Endothelial cell of umbilical vein (primary cell): ENCODE data around the gene BTBD17. TPM values are rescaled to one million over a fixed set of nuclear protein-coding genes. Genes with fewer than 3 reads are reported as not detected.

Experiments
- BruUV-seq: library from RNA; stranded (reverse); fragments of 400-500 nt; replicated peaks from 2 replicates; lab custom pipeline; 2021; lab: Mats Ljungman, UMichigan
- CTCF ChIA-PET: fragments of 300-600, 350-600 bp; sonication (Branson Sonifier 250); formaldehyde crosslinking; loops from one replicate; lab custom pipeline; 2021; ENCODE audit warnings: antibody characterized with exemption, inconsistent platforms; lab: Charles Lee
- POLR2A ChIA-PET: fragments of 300-600, 350-600 bp; sonication (Branson Sonifier 250); formaldehyde crosslinking; loops from one replicate; lab custom pipeline; 2021; ENCODE audit warnings: antibody characterized with exemption, inconsistent platforms; lab: Charles Lee
- DNase-seq: peaks from one replicate; pipeline ENCODE4 v3.0.0-alpha.2; 2011; ENCODE audit warnings: low read depth, low spot score
- FAIRE-seq: peaks from 2 replicates; lab custom pipeline; 2011; peaks lifted over from hg19 to GRCh38; lab: Jason Lieb, UNC
- H2AFZ ChIP-seq: 2 replicates; pipeline ENCODE4 v1.6.0; 2012; ENCODE audit warnings: low read depth, low read length, control low read depth, inconsistent platforms
- H3K27ac ChIP-seq: 2 replicates; pipeline ENCODE4 v1.5.1; 2011; ENCODE audit warnings: low read depth, mild to moderate bottlenecking, control low read depth, low read length, moderate library complexity; ENCODE audit not compliant: insufficient read depth
- H3K27me3 ChIP-seq, 2 experiments: 2 replicates each; pipeline versions ENCODE4 v1.6.0 to v1.6.1; 2011; ENCODE audit warnings: low read length in 2 of 2, mixed read lengths in 1 of 2; ENCODE audit not compliant: control insufficient read depth in 2 of 2, insufficient read depth in 2 of 2
- H3K36me3 ChIP-seq, 2 experiments: 2 replicates in 1 of 2; 3 replicates in 1 of 2; pipeline ENCODE4 v1.5.1; 2011; ENCODE audit warnings: low read length in 2 of 2, mild to moderate bottlenecking in 1 of 2, moderate library complexity in 1 of 2; ENCODE audit not compliant: control insufficient read depth in 2 of 2, insufficient read depth in 2 of 2; ENCODE audit errors: extremely low read depth in 1 of 2
- H3K4me1 ChIP-seq: 3 replicates; pipeline ENCODE4 v1.5.1; 2011; ENCODE audit warnings: mild to moderate bottlenecking, low read length; ENCODE audit not compliant: control insufficient read depth, insufficient read depth; ENCODE audit errors: extremely low read depth
- H3K4me2 ChIP-seq: 2 replicates; pipeline ENCODE4 v1.6.1; 2011; ENCODE audit warnings: low read length, control low read depth, mixed read lengths; ENCODE audit not compliant: insufficient read depth
- H3K4me3 ChIP-seq, 3 experiments: fragments of 200-600 bp in 1 of 3; sonication (generic), shearing (Covaris generic) in 1 of 3; replicated peaks in 1 of 3; 2 replicates each; pipeline ENCODE4 v1.5.1; 2011 to 2016; ENCODE audit warnings: control low read depth in 3 of 3, low read length in 3 of 3, mild to moderate bottlenecking in 2 of 3, inconsistent platforms in 1 of 3, low read depth in 1 of 3, moderate library complexity in 1 of 3; ENCODE audit not compliant: insufficient read depth in 1 of 3
- H3K79me2 ChIP-seq: 2 replicates; pipeline ENCODE4 v1.6.0; 2012; ENCODE audit warnings: low read length, inconsistent platforms; ENCODE audit not compliant: control insufficient read depth, insufficient read depth
- H3K9ac ChIP-seq: replicated peaks from 2 replicates; pipeline ENCODE3; 2011; ENCODE audit warnings: low read length, control low read depth; ENCODE audit not compliant: insufficient read depth; ENCODE audit errors: extremely low read depth
- H3K9me1 ChIP-seq: replicated peaks from 3 replicates; pipeline ENCODE4 v1.6.0; 2011; ENCODE audit warnings: mild to moderate bottlenecking, low read length; ENCODE audit not compliant: control insufficient read depth, insufficient read depth; ENCODE audit errors: extremely low read depth
- H3K9me3 ChIP-seq: replicated peaks from 2 replicates; pipeline ENCODE4 v1.5.1; 2012; ENCODE audit warnings: low read length, inconsistent platforms; ENCODE audit not compliant: control insufficient read depth, insufficient read depth
- H4K20me1 ChIP-seq: replicated peaks from 2 replicates; pipeline ENCODE3; 2011; ENCODE audit warnings: mild to moderate bottlenecking, low read length; ENCODE audit not compliant: control insufficient read depth, insufficient read depth; ENCODE audit errors: extremely low read depth
- EZH2 ChIP-seq: IDR thresholded peaks from 2 replicates; pipeline ENCODE4 v1.6.1; 2012; ENCODE audit warnings: borderline replicate concordance, low read depth, mild to moderate bottlenecking, moderate library complexity, low read length, inconsistent platforms; ENCODE audit not compliant: severe bottlenecking
- FOS ChIP-seq: IDR thresholded peaks from 2 replicates; pipeline ENCODE4 v1.6.1; 2011; ENCODE audit warnings: mild to moderate bottlenecking, low read length, moderate library complexity, borderline replicate concordance; ENCODE audit not compliant: insufficient read depth
- GATA2 ChIP-seq: IDR thresholded peaks from 2 replicates; pipeline ENCODE4 v1.7.0; 2011; ENCODE audit warnings: low read depth, mild to moderate bottlenecking, moderate library complexity, mixed read lengths, low read length; ENCODE audit not compliant: insufficient read length, insufficient read depth
- JUN ChIP-seq: IDR thresholded peaks from 2 replicates; pipeline ENCODE4 v1.6.1; 2011; ENCODE audit warnings: borderline replicate concordance, low read depth; ENCODE audit not compliant: insufficient read length, insufficient read depth
- MYC ChIP-seq: IDR thresholded peaks from one replicate; pipeline ENCODE4 v1.6.1; 2011; ENCODE audit warnings: mild to moderate bottlenecking, low read depth, low read length
- POLR2A ChIP-seq: IDR thresholded peaks from 2 replicates; pipeline ENCODE4 v1.6.1; 2012; ENCODE audit warnings: low read depth, mild to moderate bottlenecking, control low read depth, low read length
- POLR2AphosphoS5 ChIP-seq: IDR thresholded peaks from 2 replicates; pipeline ENCODE4 v1.6.1; 2012; ENCODE audit warnings: low read depth, mild to moderate bottlenecking, control low read depth, low read length, moderate library complexity; ENCODE audit not compliant: insufficient read depth
- dilution Hi-C: fragments of 300-500 bp; cut with MboI; formaldehyde crosslinking; loops from one replicate; pipeline ENCODE4 v1.15.0; 2019; ENCODE audit warnings: low sequenced_read_pairs; ENCODE audit not compliant: extremely low pct_ligation_motif_present
- intact Hi-C: fragments of 100-400 bp; cut with micrococcal nuclease; formaldehyde crosslinking; loops from one replicate; pipeline ENCODE4 v1.10.0; 2022
- polyA plus RNA-seq, 4 experiments: library from polyadenylated mRNA; depleted of rRNA in 3 of 4; stranded (reverse) in 3 of 4; unstranded in 1 of 4; fragments of >200 nt; gene quantifications; 2 replicates each; pipeline versions ENCODE4 v1.2.1 to v1.2.3, GENCODE V29; 2011 to 2012; ENCODE audit warnings: missing spikeins in 1 of 4
- total RNA-seq: library from RNA; stranded (reverse); gene quantifications from 2 replicates; pipeline ENCODE4 v1.2.3, GENCODE V29; 2021
- TF ChIP-seq, protein P1 (sequence below): IDR thresholded peaks from 2 replicates; pipeline ENCODE4 v1.6.1; 2011; ENCODE audit not compliant: insufficient read depth, insufficient read length
- TF ChIP-seq, protein P2 (sequence below), 2 donors: IDR thresholded peaks; 1 replicate in 1 of 2; 2 replicates in 1 of 2; pipeline ENCODE4 v1.5.1; 2011; ENCODE audit warnings: low read length in 2 of 2, mild to moderate bottlenecking in 2 of 2, moderate library complexity in 2 of 2, control low read depth in 1 of 2, inconsistent platforms in 1 of 2, low read depth in 1 of 2; ENCODE audit not compliant: insufficient read depth in 1 of 2; ENCODE audit errors: extremely low read depth in 1 of 2

Gene BTBD17
- total and polyA plus RNA-seq, 2 donors (not counting 3 experiments of a cell fraction or from before 2014, with no cell fraction given) = not detected

DNA sequence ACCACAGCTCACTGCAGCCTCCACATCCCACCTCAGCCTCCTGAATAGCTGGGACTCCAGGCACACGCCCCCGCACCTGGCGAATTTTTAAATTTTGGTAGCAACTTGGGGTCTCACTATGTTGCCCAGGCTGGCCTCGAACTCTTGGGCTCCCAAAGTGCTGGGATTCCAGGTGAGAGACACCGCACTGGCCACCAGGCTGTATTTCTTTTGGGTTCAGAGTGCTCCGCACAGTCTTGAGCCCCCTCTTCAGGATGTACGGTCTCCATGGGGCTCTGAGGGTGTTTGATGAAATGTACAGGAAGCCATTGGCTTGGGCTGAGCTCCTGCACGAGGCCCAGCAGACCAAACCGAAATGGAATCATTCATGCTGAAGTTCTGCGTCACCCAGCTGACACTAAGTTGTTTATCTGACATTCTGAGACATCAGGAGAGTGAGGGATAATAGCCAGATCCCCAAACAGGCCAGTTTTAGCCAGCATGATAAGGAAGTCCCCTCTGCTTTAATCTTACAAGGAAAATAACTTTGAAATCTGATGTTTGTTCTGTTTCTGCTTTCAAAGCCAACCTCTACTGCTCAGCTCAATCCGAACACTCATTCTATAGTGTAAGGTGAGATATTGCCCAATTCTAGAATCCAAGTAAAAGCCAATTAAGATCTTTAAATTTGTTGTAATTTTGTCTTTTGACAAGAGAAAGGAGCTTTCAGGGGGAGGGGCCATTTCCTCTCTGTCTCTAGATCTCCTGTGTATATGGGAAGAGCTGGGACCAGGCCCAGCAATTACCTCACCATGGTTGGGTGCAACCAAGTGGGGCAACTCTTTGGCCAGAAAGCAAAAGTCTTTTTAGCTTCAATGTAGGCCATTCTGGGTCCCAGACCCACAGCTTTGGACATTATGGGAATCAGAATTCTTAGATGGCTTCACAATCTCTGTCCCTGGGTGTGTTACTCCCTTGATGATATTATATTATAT lies 29.3 kb upstream of the BTBD17 start:
- no peak overlapping the region for H3K4me2 ChIP-seq
- CTCF ChIA-PET = interaction anchor here (0.7 to 5.3 kb wide), 3 partner anchors 11 to 90 kb away, joined by 3 to 32 read pairs (median 4); no protein-coding TSS in a partner anchor
- no peaks in the 10 kb centered on the region for H3K4me1 ChIP-seq
- no peak overlapping the region for H3K4me3 ChIP-seq
- dilution Hi-C loops = no loop called here
- H3K79me2 ChIP-seq = no peaks in the 10 kb centered on the region
- no peaks in the 10 kb centered on the region for H4K20me1 ChIP-seq
- no peaks in the 10 kb centered on the region for H3K36me3 ChIP-seq
- H3K9me1 ChIP-seq = no peaks in the 10 kb centered on the region
- intact Hi-C loops = no loop called here
- H3K27ac ChIP-seq = no peak overlapping the region
- H3K9me3 ChIP-seq = no peaks in the 10 kb centered on the region
- no peak for TF ChIP-seq MYC
- TF ChIP-seq POLR2A = no peak
- no peaks in the 10 kb centered on the region for H3K27me3 ChIP-seq
- no peak overlapping the region for H2AFZ ChIP-seq
- no TSS peak for BruUV-seq
- H3K9ac ChIP-seq = no peak overlapping the region
- FAIRE-seq = no peak
- no peak for DNase-seq
- POLR2A ChIA-PET = no interaction called here

DNA sequence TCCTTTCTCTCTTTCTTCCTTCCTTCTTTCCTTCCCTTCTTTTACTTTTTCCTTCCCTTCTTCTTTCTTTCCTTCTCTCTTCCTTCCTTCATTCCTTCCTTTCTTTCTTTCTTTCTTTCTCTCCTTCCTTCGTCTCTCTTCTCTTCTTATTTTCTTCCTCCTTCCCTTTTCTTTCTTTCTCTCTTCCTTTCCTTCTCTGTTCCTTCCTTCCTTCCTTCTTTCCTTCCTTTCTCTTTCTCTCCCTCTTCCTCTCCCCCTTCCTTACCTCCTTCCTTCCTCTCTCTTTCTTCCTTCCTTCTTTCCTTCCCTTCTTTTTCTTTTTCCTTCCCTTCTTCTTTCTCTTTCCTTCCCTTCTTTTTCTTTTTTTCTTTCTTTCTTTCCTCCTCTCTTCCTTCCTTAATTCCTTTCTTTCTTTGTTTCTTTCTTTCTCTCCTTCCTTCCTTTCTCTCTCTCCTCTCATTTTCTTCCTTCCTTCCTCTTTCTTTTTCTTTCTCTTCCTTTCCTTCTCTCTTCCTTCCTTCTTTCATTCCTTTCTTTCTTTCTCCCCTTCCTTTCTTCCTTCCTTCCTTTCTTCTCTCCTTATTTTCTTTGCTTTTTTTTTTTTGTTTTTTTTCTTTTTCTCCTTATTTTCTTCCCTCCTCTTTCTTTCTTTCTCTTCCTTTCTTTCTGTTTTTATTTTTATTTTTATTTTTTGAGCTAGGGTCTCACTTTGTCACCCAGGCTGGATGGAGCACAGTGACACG lies 28.4 kb upstream of the BTBD17 start:
- Histone ChIP-seq H3K27ac (no peak overlapping the region), H3K36me3 (no peaks in the 10 kb centered on the region), H3K9ac (no peak overlapping the region), H3K27me3 (no peaks in the 10 kb centered on the region), H3K4me3 (no peak overlapping the region), H2AFZ (no peak overlapping the region), H3K9me3 (no peaks in the 10 kb centered on the region), H3K79me2 (no peaks in the 10 kb centered on the region), H3K9me1 (no peaks in the 10 kb centered on the region), H3K4me1 (no peaks in the 10 kb centered on the region), H3K4me2 (no peak overlapping the region), H4K20me1 (no peaks in the 10 kb centered on the region)
- FAIRE-seq (no peak), DNase-seq (no peak)
- no TSS peak for BruUV-seq
- dilution Hi-C loops = no loop called here
- TF ChIP-seq POLR2AphosphoS5 = no peak
- no peak for TF ChIP-seq MYC
- TF ChIP-seq, protein P1, sequence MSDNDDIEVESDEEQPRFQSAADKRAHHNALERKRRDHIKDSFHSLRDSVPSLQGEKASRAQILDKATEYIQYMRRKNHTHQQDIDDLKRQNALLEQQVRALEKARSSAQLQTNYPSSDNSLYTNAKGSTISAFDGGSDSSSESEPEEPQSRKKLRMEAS = no peak
- TF ChIP-seq, protein P2, sequence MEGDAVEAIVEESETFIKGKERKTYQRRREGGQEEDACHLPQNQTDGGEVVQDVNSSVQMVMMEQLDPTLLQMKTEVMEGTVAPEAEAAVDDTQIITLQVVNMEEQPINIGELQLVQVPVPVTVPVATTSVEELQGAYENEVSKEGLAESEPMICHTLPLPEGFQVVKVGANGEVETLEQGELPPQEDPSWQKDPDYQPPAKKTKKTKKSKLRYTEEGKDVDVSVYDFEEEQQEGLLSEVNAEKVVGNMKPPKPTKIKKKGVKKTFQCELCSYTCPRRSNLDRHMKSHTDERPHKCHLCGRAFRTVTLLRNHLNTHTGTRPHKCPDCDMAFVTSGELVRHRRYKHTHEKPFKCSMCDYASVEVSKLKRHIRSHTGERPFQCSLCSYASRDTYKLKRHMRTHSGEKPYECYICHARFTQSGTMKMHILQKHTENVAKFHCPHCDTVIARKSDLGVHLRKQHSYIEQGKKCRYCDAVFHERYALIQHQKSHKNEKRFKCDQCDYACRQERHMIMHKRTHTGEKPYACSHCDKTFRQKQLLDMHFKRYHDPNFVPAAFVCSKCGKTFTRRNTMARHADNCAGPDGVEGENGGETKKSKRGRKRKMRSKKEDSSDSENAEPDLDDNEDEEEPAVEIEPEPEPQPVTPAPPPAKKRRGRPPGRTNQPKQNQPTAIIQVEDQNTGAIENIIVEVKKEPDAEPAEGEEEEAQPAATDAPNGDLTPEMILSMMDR (IDR thresholded peaks at IDR 0.05; ENCODE audit: extremely low read depth in 1 of 2, insufficient read depth in 1 of 2, low read depth in 1 of 2, low read length in 2 of 2) = no peak
- TF ChIP-seq JUN = no peak
- TF ChIP-seq FOS = no peak
- no peak for TF ChIP-seq EZH2
- no peak for TF ChIP-seq GATA2
- no peak for TF ChIP-seq POLR2A
- ChIA-PET POLR2A (no interaction called here), CTCF (interaction anchor here (0.7 to 5.3 kb wide), 2 partner anchors 10 to 89 kb away, joined by 4 to 32 read pairs; no protein-coding TSS in a partner anchor)
- intact Hi-C loops = no loop called here
